ENCODE data around the gene TELO2. TPM values are rescaled to one million over a fixed set of nuclear protein-coding genes. Genes with fewer than 3 reads are reported as not detected.
"Not testable (repeated sequence)": the region's sequence is repeated elsewhere in the genome, so short reads cannot be mapped to it uniquely, and the experiment has no call there.

The TELO2 gene
- total RNA-seq, 1 experiment from 2014 or later: 8.7 TPM

GRCh38 chr16:1464196-1464893 lies 28.8 kb upstream of the TELO2 start:
- H3K36me3 ChIP-seq (ENCODE audit: insufficient read depth, low read length): no peaks in the 10 kb centered on the region
- no peaks in the 10 kb centered on the region for H3K27me3 ChIP-seq (ENCODE audit: low read length)
- H2AFZ ChIP-seq (ENCODE audit: low read length): no peak overlapping the region
- H3K27ac ChIP-seq (ENCODE audit: low read length): no peak overlapping the region
- H4K20me1 ChIP-seq (ENCODE audit: insufficient read depth, low read depth, low read length): no peaks in the 10 kb centered on the region
- no peak for DNase-seq
- no peak overlapping the region for H3K4me3 ChIP-seq (ENCODE audit: low read length)
- H3K9me2 ChIP-seq (replicated peaks; ENCODE audit: insufficient read depth, low read length): no peaks in the 10 kb centered on the region
- no peak overlapping the region for H3K9ac ChIP-seq (ENCODE audit: low read length)
- H3K4me2 ChIP-seq (ENCODE audit: low read depth, low read length, poor library complexity, severe bottlenecking): no peak overlapping the region
- H3K4me1 ChIP-seq (ENCODE audit: low read length): no peaks in the 10 kb centered on the region
- H3K79me2 ChIP-seq (ENCODE audit: low read length): no peaks in the 10 kb centered on the region
- H3K9me3 ChIP-seq (ENCODE audit: low read length): no peaks in the 10 kb centered on the region

GRCh38 chr16:1464894-1465566 lies 28.1 kb upstream of the TELO2 start:
- no peaks in the 10 kb centered on the region for H3K36me3 ChIP-seq (ENCODE audit: insufficient read depth, low read length)
- H3K9ac ChIP-seq (ENCODE audit: low read length): no peak overlapping the region
- no peak overlapping the region for H2AFZ ChIP-seq (ENCODE audit: low read length)
- H3K4me2 ChIP-seq (ENCODE audit: low read depth, low read length, poor library complexity, severe bottlenecking): no peak overlapping the region
- DNase-seq: no peak
- H3K79me2 ChIP-seq (ENCODE audit: low read length): no peaks in the 10 kb centered on the region
- no peaks in the 10 kb centered on the region for H3K9me2 ChIP-seq (replicated peaks; ENCODE audit: insufficient read depth, low read length)
- no peak overlapping the region for H3K4me3 ChIP-seq (ENCODE audit: low read length)
- no peaks in the 10 kb centered on the region for H3K4me1 ChIP-seq (ENCODE audit: low read length)
- no peaks in the 10 kb centered on the region for H4K20me1 ChIP-seq (ENCODE audit: insufficient read depth, low read depth, low read length)
- no peaks in the 10 kb centered on the region for H3K27me3 ChIP-seq (ENCODE audit: low read length)
- H3K27ac ChIP-seq (ENCODE audit: low read length): no peak overlapping the region
- no peaks in the 10 kb centered on the region for H3K9me3 ChIP-seq (ENCODE audit: low read length)

- no peak for DNase-seq
- no peak overlapping the region for H3K27ac ChIP-seq (ENCODE audit: low read length)
- no peaks in the 10 kb centered on the region for H3K4me1 ChIP-seq (ENCODE audit: low read length)
- no peaks in the 10 kb centered on the region for H3K79me2 ChIP-seq (ENCODE audit: low read length)
- H3K9me2 ChIP-seq (replicated peaks; ENCODE audit: insufficient read depth, low read length): no peaks in the 10 kb centered on the region
- no peak overlapping the region for H2AFZ ChIP-seq (ENCODE audit: low read length)
- H3K4me2 ChIP-seq (ENCODE audit: low read depth, low read length, poor library complexity, severe bottlenecking): no peak overlapping the region
- H3K36me3 ChIP-seq (ENCODE audit: insufficient read depth, low read length): no peaks in the 10 kb centered on the region
- no peak overlapping the region for H3K4me3 ChIP-seq (ENCODE audit: low read length)
- no peak overlapping the region for H3K9ac ChIP-seq (ENCODE audit: low read length)
- no peaks in the 10 kb centered on the region for H3K9me3 ChIP-seq (ENCODE audit: low read length)
- H4K20me1 ChIP-seq (ENCODE audit: insufficient read depth, low read depth, low read length): no peaks in the 10 kb centered on the region
- H3K27me3 ChIP-seq (ENCODE audit: low read length): no peaks in the 10 kb centered on the region
These were observed 27.6 kb upstream of the TELO2 start for GRCh38 chr16:1465567-1465915.

- DNase-seq: no peak
- H3K27me3 ChIP-seq (ENCODE audit: low read length): no peaks in the 10 kb centered on the region
- no peak overlapping the region for H3K4me3 ChIP-seq (ENCODE audit: low read length)
- no peak overlapping the region for H3K4me2 ChIP-seq (ENCODE audit: low read depth, low read length, poor library complexity, severe bottlenecking)
- H2AFZ ChIP-seq (ENCODE audit: low read length): no peak overlapping the region
- H3K4me1 ChIP-seq (ENCODE audit: low read length): no peaks in the 10 kb centered on the region
- H3K9me2 ChIP-seq (replicated peaks; ENCODE audit: insufficient read depth, low read length): no peaks in the 10 kb centered on the region
- H4K20me1 ChIP-seq (ENCODE audit: insufficient read depth, low read depth, low read length): no peaks in the 10 kb centered on the region
- H3K79me2 ChIP-seq (ENCODE audit: low read length): no peaks in the 10 kb centered on the region
- H3K27ac ChIP-seq (ENCODE audit: low read length): no peak overlapping the region
- no peaks in the 10 kb centered on the region for H3K9me3 ChIP-seq (ENCODE audit: low read length)
- H3K36me3 ChIP-seq (ENCODE audit: insufficient read depth, low read length): no peaks in the 10 kb centered on the region
- no peak overlapping the region for H3K9ac ChIP-seq (ENCODE audit: low read length)
These were observed 27.1 kb upstream of the TELO2 start for GRCh38 chr16:1466054-1466453.

- H3K4me1 ChIP-seq (ENCODE audit: low read length): no peaks in the 10 kb centered on the region
- no peaks in the 10 kb centered on the region for H3K79me2 ChIP-seq (ENCODE audit: low read length)
- H3K36me3 ChIP-seq (ENCODE audit: insufficient read depth, low read length): no peaks in the 10 kb centered on the region
- H3K4me2 ChIP-seq (ENCODE audit: low read depth, low read length, poor library complexity, severe bottlenecking): no peak overlapping the region
- H4K20me1 ChIP-seq (ENCODE audit: insufficient read depth, low read depth, low read length): no peaks in the 10 kb centered on the region
- H3K4me3 ChIP-seq (ENCODE audit: low read length): no peak overlapping the region
- no peak overlapping the region for H2AFZ ChIP-seq (ENCODE audit: low read length)
- no peak for DNase-seq
- H3K9me2 ChIP-seq (replicated peaks; ENCODE audit: insufficient read depth, low read length): no peaks in the 10 kb centered on the region
- H3K9ac ChIP-seq (ENCODE audit: low read length): no peak overlapping the region
- no peaks in the 10 kb centered on the region for H3K27me3 ChIP-seq (ENCODE audit: low read length)
- H3K27ac ChIP-seq (ENCODE audit: low read length): no peak overlapping the region
- no peaks in the 10 kb centered on the region for H3K9me3 ChIP-seq (ENCODE audit: low read length)
These were observed 26.1 kb upstream of the TELO2 start for GRCh38 chr16:1466968-1467521.

GRCh38 chr16:1468426-1468810 lies 24.7 kb upstream of the TELO2 start:
- Histone ChIP-seq H3K36me3 (ENCODE audit: insufficient read depth, low read length) (no peaks in the 10 kb centered on the region), H3K9me2 (replicated peaks; ENCODE audit: insufficient read depth, low read length) (no peaks in the 10 kb centered on the region), H3K27ac (ENCODE audit: low read length) (no peak overlapping the region), H3K9ac (ENCODE audit: low read length) (no peak overlapping the region), H3K4me2 (ENCODE audit: low read depth, low read length, poor library complexity, severe bottlenecking) (no peak overlapping the region), H3K9me3 (ENCODE audit: low read length) (no peaks in the 10 kb centered on the region), H3K4me1 (ENCODE audit: low read length) (no peaks in the 10 kb centered on the region), H3K4me3 (ENCODE audit: low read length) (no peak overlapping the region), H3K79me2 (ENCODE audit: low read length) (no peaks in the 10 kb centered on the region), H4K20me1 (ENCODE audit: insufficient read depth, low read depth, low read length) (no peaks in the 10 kb centered on the region), H3K27me3 (ENCODE audit: low read length) (no peaks in the 10 kb centered on the region), H2AFZ (ENCODE audit: low read length) (no peak overlapping the region)
- DNase-seq: no peak

DNA sequence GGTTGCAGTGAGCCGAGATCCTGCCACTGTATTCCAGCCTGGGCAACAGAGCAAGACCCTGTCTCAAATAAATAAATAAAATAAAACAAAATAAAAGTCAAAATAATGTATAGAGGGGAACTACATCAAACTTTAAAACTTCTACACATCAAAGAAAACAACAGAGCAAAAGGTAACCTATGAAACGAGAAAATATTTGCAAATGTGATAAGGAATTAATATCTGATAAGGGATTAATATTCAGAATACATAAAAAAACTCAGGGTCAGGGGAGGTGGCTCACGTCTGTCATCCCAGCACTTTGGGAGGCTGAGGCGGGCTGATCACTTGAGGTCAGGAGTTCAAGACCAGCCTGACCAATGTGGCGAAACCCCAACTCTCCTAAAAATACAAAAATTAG lies 24.0 kb upstream of the TELO2 start:
- H3K4me3 ChIP-seq (ENCODE audit: low read length); H3K9ac ChIP-seq (ENCODE audit: low read length); DNase-seq; H3K79me2 ChIP-seq (ENCODE audit: low read length); H2AFZ ChIP-seq (ENCODE audit: low read length); H3K9me2 ChIP-seq (replicated peaks; ENCODE audit: insufficient read depth, low read length); H4K20me1 ChIP-seq (ENCODE audit: insufficient read depth, low read depth, low read length); H3K36me3 ChIP-seq (ENCODE audit: insufficient read depth, low read length); H3K9me3 ChIP-seq (ENCODE audit: low read length); H3K27ac ChIP-seq (ENCODE audit: low read length); H3K4me2 ChIP-seq (ENCODE audit: low read depth, low read length, poor library complexity, severe bottlenecking); H3K4me1 ChIP-seq (ENCODE audit: low read length); H3K27me3 ChIP-seq (ENCODE audit: low read length): not testable (repeated sequence)

DNA sequence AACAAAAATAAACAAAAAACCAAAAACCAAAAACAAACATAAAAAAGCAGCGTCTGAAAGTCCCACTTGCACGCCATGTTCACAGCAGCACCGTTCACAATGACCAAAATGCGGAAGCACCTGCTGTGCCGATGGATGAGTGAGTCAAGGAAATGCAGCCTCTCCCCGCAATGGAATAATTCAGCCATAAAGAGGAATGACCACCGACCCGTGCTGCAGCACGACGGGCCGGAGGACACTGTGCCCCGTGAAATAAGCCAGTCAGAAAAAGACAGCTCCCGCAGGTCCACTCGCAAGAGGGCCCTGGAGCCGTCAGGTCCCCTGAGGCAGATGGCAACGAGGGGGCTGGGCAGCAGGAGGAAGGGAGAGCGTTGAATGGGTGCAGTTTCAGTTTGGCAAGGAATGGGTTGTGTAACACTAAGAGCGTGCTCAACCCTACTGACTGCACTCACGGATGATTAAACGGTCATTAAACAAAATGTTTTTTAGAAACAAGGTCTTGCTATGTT lies 23.4 kb upstream of the TELO2 start:
- Histone ChIP-seq H3K27me3 (ENCODE audit: low read length) (no peaks in the 10 kb centered on the region), H3K79me2 (ENCODE audit: low read length) (peaks cover 7% of the 10 kb centered on the region), H3K4me3 (ENCODE audit: low read length) (no peak overlapping the region), H3K4me1 (ENCODE audit: low read length) (peaks cover 4% of the 10 kb centered on the region), H3K9ac (ENCODE audit: low read length) (no peak overlapping the region), H3K9me2 (replicated peaks; ENCODE audit: insufficient read depth, low read length) (no peaks in the 10 kb centered on the region), H3K36me3 (ENCODE audit: insufficient read depth, low read length) (no peaks in the 10 kb centered on the region), H2AFZ (ENCODE audit: low read length) (no peak overlapping the region), H3K4me2 (ENCODE audit: low read depth, low read length, poor library complexity, severe bottlenecking) (no peak overlapping the region), H4K20me1 (ENCODE audit: insufficient read depth, low read depth, low read length) (no peaks in the 10 kb centered on the region), H3K9me3 (ENCODE audit: low read length) (no peaks in the 10 kb centered on the region), H3K27ac (ENCODE audit: low read length) (no peak overlapping the region)
- no peak for DNase-seq

All from Karpas-422 (cell line).